Measurements from ENCODE around the gene PON2. TPM values are rescaled to one million over a fixed set of nuclear protein-coding genes. Genes with fewer than 3 reads are reported as not detected.

Gene PON2
- total RNA-seq, 1 experiment from 2014 or later: 56.4 TPM

DNA sequence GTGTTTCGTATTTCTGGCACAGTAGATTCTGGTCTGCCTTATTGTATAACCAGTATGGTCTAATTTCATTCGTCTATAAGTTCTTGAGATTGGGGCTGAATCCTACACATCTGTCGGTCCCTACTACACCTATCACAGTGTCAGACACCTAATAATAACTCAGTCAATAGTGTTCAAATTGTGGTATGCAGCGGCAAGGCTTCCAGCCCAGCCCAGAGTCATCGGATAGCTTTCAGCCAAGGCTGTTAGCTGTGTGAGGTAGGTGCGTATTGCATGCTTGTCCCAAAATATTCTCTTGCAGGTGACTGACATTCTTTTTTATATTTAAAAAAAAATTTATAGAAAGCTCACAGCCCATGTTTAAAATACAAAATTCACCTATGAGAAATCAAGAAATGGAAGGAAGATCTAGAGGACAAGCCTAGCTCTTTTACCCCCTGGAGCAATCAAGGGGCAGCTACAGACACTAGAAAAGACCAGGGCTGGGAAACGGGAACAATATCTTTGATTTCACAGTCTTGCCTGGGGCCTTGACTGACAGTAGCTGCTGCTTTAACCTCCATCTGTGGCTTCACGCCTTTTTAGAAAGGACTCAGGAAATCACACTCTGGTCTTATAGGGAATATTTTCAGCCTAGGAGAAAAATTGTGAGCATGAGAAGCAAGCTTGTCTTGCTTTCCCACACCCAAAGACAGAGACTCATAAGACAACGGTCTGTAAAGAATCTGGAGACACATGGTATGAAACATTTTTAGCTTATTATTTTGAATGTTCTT is 41.4 kb upstream of the PON2 start:
- Histone ChIP-seq H3K9ac (ENCODE audit: low read length) (0 out of 2 replicates have a peak overlapping the region, but pooled peaks have one; percentile 26), H3K4me2 (ENCODE audit: low read length) (peak overlapping the region; percentile 52), H4K20me1 (ENCODE audit: low read length) (no peaks in the 10 kb centered on the region), H3K4me3 (ENCODE audit: low read length) (no peak overlapping the region), H3K4me1 (ENCODE audit: insufficient read depth, low read length) (no peaks in the 10 kb centered on the region), H3K9me2 (replicated peaks; ENCODE audit: low read length) (no peaks in the 10 kb centered on the region), H3K79me2 (ENCODE audit: low read length) (no peaks in the 10 kb centered on the region), H2AFZ (ENCODE audit: low read length) (peak overlapping the region; percentile 72), H3K27ac (ENCODE audit: low read length) (no peak overlapping the region), H3K9me3 (ENCODE audit: low read length) (no peaks in the 10 kb centered on the region), H3K36me3 (ENCODE audit: low read depth, low read length) (no peaks in the 10 kb centered on the region), H3F3A (ENCODE audit: low read length, unreplicated experiment) (no peaks in the 10 kb centered on the region), H3K27me3 (ENCODE audit: low read length) (no peaks in the 10 kb centered on the region)
- ATAC-seq (peak; percentile 22; the same call in 1 of the 2 replicates), DNase-seq (no peak)
- CTCF ChIA-PET: interaction anchor here (0.6 to 1.5 kb wide), 10 partner anchors 9 to 1027 kb away, joined by 3 to 8 read pairs (median 4); partner anchors contain the start of gene ASB4
- BruUV-seq (replicated peaks): no TSS peak
- intact Hi-C loops (cut with micrococcal nuclease): loop anchor here (2.0 to 10.0 kb wide), 6 partner anchors 211 to 1191 kb away; partner anchors contain the start of genes PPP1R9A and SGCE
- TF ChIP-seq EZH2phosphoT487 (IDR thresholded peaks at IDR 0.05; ENCODE audit: borderline replicate concordance, low read length) (no peak), EZH2 (IDR thresholded peaks at IDR 0.05; ENCODE audit: low read length, unreplicated experiment) (no peak)
- TF ChIP-seq, protein P1, sequence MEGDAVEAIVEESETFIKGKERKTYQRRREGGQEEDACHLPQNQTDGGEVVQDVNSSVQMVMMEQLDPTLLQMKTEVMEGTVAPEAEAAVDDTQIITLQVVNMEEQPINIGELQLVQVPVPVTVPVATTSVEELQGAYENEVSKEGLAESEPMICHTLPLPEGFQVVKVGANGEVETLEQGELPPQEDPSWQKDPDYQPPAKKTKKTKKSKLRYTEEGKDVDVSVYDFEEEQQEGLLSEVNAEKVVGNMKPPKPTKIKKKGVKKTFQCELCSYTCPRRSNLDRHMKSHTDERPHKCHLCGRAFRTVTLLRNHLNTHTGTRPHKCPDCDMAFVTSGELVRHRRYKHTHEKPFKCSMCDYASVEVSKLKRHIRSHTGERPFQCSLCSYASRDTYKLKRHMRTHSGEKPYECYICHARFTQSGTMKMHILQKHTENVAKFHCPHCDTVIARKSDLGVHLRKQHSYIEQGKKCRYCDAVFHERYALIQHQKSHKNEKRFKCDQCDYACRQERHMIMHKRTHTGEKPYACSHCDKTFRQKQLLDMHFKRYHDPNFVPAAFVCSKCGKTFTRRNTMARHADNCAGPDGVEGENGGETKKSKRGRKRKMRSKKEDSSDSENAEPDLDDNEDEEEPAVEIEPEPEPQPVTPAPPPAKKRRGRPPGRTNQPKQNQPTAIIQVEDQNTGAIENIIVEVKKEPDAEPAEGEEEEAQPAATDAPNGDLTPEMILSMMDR (conservative IDR thresholded peaks at IDR 0.05; ENCODE audit: low read depth, low read length): no peak
- POLR2A ChIA-PET (ENCODE audit: unreplicated experiment): interaction anchor here (0.6 kb wide), 2 partner anchors 215 to 818 kb away, joined by 3 to 4 read pairs; no protein-coding TSS in a partner anchor

DNA sequence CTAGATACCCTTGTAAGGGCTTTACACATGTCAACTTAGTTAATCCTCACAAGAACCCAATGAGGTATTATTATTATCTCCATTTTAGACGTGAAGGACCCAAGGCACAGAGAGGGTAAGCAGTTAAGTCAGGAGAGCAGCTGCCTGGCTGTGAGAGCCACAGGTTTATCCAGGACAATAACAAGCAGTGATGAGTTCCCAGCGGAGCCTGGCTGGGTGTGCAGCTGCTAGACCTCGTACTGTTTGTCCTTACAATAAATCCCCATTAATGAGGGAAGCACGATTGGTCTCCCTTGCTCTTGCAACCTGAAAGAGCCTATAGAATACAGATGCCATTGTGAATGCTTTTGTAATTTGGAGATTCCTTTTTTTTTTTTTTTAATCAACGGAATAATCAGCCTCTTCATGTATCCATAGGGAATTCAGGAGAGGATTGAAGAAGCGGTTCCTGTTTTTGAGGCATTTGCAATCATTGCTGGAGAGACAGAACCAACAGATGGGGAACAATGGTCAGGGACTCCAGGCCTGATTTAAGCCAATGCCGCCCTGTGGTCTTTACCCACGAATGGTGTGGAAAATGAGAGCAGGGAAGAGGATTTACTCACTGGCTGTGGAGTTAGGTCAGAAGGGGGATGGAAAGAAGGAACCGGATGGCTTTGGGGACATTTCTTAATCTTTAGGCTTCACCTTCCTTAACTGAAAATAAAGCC is 38.6 kb upstream of the PON2 start:
- H3K9me2 ChIP-seq (replicated peaks; ENCODE audit: low read length): no peaks in the 10 kb centered on the region
- H2AFZ ChIP-seq (ENCODE audit: low read length): no peak overlapping the region
- DNase-seq (no peak), ATAC-seq (no peak)
- no peaks in the 10 kb centered on the region for H3K9me3 ChIP-seq (ENCODE audit: low read length)
- no peak overlapping the region for H3K9ac ChIP-seq (ENCODE audit: low read length)
- no peaks in the 10 kb centered on the region for H3K79me2 ChIP-seq (ENCODE audit: low read length)
- H3K36me3 ChIP-seq (ENCODE audit: low read depth, low read length): no peaks in the 10 kb centered on the region
- no peak for TF ChIP-seq EZH2phosphoT487 (IDR thresholded peaks at IDR 0.05; ENCODE audit: borderline replicate concordance, low read length)
- no peak for TF ChIP-seq EZH2 (IDR thresholded peaks at IDR 0.05; ENCODE audit: low read length, unreplicated experiment)
- TF ChIP-seq, protein P1 (conservative IDR thresholded peaks at IDR 0.05; ENCODE audit: low read depth, low read length): no peak
- POLR2A ChIA-PET (ENCODE audit: unreplicated experiment): interaction anchor here (0.6 kb wide), 1 partner anchor 438 kb away, joined by 4 read pairs; no protein-coding TSS in a partner anchor
- no peak overlapping the region for H3K4me3 ChIP-seq (ENCODE audit: low read length)
- H3K27me3 ChIP-seq (ENCODE audit: low read length): no peaks in the 10 kb centered on the region
- BruUV-seq (replicated peaks): no TSS peak
- no peaks in the 10 kb centered on the region for H4K20me1 ChIP-seq (ENCODE audit: low read length)
- CTCF ChIA-PET: no interaction called here
- H3K27ac ChIP-seq (ENCODE audit: low read length): no peak overlapping the region
- peaks cover 8% of the 10 kb centered on the region for H3K4me1 ChIP-seq (ENCODE audit: insufficient read depth, low read length)
- intact Hi-C loops (cut with micrococcal nuclease): loop anchor here (10.0 kb wide), 2 partner anchors 569 to 1189 kb away; partner anchors contain the start of gene PPP1R9A
- H3F3A ChIP-seq (ENCODE audit: low read length, unreplicated experiment): no peaks in the 10 kb centered on the region
- no peak overlapping the region for H3K4me2 ChIP-seq (ENCODE audit: low read length)

Measured in PC-3 (cell line).